Retina (tissue), 1 donor: ENCODE measurements around the gene NR4A2.

Source experiments
- DNase-seq: peaks from one replicate; pipeline ENCODE4 v3.0.0-alpha.2; 2016

Gene NR4A2

DNA sequence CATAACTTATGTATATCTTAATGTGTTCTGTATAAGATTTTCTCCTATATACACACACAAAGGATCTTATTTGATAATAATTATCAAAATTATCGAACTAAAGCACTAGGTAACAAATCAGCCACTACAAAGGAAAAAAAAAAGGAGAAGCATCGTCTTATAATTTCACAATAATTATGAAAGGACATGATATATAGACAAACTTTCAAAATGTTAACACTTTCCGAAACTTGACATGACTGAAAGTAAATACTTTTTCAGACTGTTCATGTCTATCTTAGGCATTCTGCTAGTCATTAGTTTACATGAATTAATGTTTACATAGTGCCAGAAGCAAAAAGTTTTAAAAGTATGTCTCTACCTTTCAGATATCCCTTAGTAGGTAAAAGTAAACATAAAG lies 7.3 kb upstream of the NR4A2 start:
- no peak for DNase-seq

DNA sequence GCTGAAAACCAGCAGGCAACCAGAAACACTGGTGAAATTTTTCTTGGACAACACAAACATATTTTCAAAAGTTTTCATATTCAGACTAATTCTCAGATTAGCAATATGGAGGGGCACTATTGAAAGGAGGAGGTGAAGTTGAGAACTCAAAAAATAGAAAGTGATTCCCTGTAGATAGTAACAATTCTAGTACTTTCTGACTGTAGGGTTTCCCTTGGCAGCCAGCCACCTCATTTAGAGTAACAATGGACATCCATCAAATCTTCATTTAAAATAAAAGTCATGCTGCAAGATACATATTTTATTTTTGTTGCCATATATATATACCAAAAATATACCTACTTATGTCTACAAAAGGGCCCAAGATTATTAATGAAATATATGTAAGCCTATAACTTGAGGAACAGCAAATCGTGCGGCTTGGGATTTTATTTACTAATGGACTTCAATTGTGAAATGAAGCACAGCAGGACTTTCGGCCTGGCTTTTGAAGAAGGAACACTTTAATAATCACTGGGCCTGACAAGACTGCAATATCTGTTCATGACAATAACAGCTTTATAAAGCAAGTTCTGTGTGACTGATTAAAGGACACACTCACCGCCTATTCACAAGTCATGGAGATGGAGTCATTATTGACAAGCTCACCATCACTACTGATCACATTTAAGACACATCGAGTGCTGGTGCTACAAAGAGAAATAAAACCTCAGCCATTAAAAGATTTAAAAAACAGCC lies 6.8 kb upstream of the NR4A2 start:
- DNase-seq: peak; percentile 31

DNA sequence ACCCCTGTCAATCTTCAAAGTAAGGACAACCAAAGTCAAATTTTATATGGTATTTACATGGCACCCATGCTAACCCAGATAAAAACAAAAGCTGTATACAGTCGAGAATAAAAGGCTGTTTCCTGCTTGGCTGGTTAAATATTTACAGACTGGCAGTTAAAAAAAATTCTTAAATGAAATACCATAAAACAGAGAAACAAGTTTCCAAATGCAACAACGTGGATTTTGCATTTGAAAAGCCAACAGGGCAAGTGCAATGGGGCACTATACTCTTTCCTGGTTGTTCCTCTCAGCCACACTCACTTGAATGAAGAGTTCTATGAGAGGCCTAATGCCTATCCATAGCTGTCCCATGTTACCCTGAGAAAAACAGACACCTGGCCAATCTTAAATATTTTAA lies 6.1 kb upstream of the NR4A2 start:
- DNase-seq: no peak

DNA sequence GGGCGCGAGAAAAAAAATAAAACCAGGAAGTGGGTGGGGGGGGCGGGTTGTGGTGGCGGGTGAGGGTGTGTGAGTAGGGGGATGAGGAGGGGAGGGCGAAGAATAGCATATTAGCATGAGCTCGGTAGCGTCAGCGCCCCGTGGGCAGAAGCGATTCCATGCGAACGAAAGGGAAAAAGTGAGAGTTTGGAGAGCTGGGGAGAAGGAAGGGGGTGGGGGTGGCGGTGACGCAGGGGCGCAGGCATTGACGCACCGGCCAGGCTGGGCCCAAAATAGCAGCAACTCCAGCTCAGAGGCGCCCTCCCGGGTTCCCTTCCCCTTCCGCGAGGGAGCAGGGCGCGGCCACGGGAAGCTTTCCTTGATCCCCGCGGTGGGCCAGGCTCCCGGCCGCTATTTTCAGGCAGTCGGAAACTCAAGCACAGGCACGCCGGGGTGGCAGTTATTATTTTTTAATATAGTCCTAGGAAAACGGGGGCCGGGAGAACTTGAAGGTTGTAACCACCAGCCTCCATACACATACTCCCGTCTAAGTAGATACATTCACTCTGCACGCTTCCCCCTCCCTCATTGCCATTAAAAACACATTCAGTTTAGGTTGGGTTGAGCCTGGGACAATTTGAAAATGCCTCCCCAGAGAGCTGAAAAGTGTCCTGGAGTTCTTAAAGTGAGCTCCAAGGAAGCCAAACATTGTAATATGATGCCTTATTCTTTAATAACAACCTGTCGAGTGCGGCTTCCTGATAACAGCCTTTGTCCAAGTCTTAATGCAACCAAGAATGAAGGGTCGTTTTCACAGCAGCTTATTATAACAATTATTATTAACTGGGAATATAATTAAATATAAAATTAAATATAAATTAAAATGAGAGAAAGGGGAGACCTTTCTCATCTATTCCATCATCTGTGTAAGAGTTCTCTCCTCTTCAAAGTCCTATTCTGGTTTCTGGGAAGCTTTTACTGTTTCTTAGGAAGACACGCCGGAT lies 2.3 kb upstream of the NR4A2 start:
- peak; percentile 75 for DNase-seq

DNA sequence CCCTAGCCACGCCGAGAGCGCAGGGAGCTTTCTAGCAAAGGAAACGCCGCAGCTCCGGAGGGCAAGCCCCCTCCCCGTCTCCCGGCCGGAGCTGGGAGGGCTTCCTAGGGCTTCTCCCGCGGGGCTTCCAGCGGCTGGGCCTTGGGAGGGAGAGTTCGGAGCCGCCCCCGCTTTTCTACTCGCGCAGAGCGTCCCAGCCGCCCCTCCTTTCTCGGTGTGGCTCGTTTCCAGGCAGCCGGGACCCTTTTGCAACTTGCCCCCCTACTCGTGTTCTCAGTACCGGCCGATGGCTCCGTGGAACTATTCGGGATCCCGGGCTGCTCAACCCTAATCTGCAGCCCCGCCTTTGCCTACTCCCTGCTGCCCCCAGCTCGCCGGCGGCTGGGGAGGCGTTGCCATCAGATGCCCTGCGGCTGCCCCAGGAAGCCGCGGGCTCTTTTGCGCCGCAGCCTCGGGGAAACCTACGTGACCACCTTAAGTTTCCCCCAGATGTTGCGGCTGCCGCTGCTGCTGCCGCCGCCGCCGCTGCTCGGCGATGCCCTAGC lies 1.5 kb upstream of the NR4A2 start:
- DNase-seq: peak; percentile 88

DNA sequence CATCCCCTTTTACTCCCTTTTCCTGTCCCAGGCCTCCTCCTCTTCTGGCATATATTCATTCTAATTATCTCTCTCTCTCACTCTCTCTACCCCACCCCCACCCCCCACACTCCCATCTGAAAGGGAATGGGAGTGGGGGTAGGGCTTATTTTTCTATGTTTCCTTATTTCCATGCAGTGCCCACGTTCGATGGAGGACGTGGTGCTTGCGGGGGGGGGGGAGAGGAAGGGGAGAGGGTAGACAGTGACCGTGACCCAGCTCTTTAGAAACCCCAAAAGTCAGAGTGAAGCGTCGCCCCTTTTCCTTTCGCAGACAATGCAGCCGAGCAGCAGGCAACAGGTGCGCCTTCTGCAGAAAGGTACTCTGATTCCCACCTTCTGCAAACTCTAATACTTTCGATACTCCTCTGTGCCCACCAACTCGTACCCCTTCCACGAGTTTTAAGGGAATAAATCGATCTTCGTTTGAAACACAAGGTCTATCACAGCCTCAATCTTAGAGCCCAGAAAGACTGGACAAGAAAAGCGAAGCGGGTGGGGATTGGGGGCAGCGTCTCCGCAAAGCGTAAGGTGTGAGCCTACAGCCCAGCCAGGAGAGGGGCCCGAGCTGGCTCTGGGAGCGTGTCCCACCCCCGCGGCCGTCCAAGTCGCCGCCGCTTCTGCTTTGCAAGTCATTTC lies 891 bp upstream of the NR4A2 start:
- DNase-seq: no peak

DNA sequence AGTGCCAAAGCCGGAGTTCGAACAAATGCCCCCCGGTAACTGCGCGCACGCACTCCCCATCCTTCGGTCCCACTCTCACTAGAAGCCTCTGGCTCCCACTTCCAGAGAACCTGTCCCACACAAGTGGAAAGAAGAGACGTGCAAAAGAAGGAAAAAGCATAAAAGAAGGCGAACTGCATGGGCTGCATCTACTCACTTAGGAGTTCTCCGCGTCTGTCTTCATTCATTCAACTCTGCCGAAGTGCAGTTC lies 312 bp downstream of the NR4A2 start:
- no peak for DNase-seq

DNA sequence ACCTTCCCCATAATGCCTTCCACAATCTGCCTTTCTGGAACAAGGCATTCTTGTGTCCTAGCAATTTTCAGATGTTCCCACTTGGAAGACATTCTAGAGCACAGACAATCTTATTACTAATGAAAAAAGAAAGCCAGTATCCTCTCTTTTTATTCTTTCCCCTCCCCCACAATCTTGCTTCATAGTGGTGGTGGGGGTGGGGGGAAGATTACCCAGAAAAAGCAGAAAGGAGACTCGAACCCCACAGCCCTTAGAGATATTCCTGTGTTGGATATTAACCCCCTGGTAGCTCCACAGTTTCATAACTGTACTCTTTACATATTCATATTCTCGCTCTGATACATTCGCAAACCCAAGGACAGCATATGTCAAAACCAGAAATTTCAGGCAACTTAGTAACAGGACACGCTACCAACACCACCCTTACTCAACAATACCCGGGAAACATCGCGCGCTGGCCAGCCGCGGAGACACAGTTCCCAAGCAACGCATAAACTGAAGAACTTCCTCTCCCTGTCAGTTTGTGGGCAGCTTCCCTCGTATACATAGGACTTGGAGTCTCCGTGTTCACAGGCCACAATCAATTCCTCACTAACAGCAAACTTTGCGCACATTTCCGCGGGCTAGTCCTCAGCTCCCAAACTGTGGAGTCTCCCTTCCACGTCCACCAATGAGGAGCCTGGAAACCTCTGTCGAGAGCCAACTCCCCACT lies 793 bp downstream of the NR4A2 start:
- no peak for DNase-seq

DNA sequence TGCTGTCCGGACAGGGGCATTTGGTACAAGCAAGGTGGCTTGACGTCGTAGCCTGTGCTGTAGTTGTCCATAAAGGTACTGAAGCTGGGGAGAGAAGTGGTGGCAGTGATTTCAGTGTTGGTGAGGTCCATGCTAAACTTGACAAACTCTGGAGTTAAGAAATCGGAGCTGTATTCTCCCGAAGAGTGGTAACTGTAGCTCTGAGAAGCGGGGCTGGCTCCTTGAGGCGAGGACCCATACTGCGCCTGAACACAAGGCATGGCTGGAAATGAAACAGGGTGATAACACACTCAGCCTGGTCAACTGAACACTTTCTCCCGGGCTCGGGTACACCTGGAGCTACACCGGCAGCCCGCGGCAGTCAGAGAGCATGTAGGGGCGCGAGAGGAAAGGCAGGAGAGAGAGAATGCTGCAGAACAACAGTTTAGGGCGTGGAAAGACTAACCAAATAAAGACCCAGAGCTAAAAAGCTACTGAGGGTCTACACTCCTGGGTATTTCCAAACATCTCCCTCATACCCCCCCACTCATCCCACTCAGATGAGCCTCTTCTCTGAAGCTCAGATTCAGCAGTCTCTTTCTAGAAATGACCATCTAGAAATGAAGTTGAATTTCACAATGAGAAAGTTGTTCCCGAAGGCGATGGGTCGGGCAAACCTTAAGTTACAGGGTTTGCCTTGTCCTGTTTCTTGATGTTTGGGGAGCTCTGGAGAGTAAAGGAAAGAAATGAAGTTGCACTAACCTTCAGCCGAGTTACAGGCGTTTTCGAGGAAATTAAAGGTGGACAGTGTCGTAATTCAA lies 2.4 kb downstream of the NR4A2 start:
- DNase-seq: peak; percentile 50

DNA sequence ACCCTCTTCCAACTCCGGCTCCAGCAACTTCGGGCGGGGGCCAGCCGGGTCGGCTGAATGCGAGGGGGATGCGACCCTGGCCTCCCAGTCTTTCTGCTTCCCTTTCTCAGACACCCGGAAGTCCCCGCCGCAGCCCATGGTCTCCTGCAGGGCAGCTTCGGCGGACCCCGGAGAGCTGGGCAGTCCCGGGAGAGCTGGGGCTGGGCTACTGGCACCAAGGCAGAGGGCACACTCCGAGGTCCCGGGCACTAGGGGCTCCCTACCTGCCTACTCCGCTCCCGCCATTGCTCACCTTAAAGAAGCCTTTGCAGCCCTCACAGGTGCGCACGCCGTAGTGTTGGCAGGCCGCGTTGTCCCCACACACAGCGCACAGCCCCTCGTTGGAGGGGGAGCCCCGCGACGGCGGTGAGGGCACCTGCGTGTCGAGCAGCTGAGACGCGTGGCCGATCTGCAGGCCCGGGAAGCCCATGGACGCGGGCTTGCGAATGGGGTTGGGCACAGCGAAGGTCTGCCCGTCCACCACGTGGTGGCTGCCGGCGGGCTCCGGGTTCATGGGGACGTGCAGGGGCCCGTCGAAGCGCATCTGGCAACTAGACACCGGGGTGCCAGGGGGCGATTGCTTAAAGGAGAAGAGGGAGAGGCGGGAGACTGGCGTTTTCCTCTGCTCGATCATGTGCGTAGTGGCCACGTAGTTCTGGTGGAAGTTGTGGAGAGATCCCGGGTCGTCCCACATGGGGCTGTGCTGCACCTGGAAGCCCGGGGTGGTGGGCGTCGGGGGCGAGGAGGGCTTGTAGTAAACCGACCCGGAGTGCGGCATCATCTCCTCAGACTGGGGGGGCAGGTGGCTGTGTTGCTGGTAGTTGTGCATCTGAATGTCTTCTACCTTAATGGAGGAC lies 3.2 kb downstream of the NR4A2 start:
- DNase-seq: peak; percentile 75

DNA sequence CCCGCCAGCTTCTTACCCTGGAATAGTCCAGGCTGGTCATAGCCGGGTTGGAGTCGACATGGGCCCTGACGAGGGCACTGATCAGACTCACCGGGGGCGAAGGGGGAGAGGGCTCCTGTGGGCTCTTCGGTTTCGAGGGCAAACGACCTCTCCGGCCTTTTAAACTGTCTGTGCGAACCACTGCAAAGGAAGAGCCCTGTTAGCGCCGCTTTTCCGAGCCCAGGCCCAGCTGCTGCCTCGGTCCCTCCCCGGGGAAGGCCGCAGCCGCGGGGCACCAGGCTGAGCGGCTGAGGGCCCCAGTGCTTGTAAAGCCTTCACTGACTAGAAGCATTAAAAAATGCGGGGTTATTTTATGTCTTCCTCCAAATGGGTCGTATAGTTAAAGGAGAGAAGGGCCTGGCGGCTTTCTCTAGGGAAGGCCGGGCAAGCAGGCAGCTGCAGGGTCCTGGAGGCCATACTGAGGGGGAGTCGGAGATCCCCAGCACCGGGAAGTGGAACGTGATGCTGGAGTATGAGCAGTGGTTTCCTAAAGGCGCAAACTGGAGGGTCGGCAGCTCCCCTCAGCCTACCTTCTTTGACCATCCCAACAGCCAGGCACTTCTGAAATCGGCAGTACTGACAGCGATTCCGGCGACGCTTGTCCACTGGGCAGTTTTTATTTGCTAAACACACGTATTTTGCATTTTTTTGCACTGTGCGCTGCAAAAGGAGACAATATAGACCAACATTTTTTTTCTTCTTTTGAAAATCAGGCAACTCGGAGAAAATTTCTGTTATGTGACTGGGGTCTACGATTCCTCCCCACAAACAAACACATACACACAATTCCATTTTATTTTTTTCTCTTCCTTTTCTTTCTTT lies 4.5 kb downstream of the NR4A2 start:
- DNase-seq: peak; percentile 76

DNA sequence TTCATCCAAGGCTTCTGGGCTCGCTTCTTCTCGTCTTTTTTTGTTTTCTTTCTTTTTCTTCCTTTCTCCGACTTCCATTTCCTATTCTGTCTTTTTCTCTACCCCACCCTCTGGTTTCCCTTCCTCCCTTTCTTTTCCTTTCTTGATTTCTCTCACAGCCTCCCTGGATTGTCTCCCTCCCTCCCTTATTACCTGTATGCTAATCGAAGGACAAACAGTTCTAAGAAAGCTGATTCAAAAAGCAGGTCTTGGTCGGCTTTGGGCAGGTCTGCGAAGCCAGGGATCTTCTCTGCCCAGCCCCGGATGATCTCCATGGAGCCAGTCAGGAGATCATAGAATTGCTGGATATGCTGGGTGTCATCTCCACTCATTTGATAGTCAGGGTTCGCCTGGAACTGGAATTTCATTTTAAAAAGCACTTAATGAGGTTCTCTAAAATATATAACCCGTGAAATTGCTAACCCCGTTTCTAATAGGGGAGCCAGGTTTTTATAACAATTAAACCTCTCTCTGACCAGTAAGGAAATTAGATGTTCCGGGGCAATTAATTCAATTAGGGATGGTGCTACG lies 5.9 kb downstream of the NR4A2 start:
- no peak for DNase-seq

DNA sequence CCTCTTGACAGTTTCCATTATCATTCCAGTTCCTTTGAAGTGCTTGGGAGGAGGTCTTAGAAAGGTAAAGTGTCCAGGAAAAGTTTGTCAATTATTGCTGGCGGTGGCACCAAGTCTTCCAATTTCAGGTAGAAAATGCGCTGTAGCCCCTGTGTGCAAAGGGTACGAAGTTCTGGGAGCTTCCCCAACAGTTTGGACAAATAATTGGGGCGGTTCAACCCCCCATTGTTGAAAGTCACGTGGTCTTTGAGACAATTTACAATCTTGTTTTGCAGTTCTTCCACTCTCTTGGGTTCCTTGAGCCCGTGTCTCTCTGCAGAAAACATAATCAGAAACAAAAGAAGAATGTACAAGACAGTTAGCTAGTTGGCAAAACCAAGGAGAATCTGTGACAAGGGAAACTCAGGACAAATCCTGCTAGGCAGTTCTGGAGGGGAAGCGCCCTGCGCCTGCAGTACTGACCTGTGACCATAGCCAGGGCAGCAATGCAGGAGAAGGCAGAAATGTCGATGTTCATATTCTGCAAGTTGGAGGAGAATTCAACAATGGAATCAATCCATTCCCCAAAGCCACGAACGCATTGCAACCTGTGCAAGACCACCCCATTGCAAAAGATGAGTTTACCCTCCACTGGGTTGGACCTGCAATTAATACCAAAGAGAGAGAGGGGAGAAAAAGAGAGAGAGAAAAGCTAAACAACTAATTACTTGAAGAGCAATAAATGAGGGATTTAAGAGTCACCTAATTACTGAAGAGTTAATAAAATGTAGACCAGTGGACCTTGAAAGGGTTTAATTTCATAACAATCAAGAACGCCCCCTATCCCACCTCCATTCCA lies 6.6 kb downstream of the NR4A2 start:
- DNase-seq: no peak

DNA sequence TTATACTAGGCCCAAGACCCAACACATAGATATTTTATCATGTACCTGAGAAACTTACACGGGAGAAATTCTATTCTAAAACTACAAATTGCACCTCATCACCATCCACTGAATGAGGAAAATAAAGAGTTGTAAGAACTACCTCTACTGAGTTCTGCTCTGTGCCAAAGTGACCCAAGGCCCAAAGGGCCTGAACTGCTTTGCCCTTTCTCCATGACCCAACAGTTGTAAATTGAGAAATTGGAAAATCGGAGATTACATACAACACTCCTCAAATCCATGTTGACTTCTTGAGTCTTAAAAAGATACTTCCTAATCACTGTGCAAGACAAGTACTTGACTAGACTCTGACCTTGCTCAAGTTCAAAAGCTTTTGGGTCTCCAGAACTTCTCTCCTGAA lies 8.8 kb downstream of the NR4A2 start:
- no peak for DNase-seq

DNA sequence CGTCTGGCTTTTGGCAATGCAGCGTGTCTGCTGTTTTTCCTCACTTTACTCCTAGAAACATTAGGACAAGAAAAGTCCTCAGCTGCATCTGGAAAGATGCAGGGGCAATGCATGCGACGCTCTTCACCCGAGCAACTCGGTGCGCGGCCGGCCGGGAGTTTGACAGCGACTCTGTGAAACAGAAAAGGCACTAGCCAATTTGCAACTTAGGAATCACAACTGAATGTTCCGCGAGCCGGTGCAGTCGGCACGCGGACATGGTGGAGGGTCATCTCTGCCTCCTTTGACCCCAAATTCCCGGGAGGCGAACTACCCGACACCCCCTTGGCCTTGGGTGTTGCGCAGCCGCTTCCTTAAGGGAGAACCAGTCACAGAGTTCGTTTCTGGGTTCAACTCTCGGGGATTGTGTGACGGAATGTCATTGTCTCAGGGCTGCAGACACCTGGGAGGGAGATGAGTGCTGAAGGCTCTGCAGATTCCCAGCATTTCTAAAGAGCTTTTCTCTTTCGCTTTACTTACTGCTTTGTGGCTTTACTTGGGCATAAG lies 9.8 kb downstream of the NR4A2 start:
- peak; percentile 79 for DNase-seq

DNA sequence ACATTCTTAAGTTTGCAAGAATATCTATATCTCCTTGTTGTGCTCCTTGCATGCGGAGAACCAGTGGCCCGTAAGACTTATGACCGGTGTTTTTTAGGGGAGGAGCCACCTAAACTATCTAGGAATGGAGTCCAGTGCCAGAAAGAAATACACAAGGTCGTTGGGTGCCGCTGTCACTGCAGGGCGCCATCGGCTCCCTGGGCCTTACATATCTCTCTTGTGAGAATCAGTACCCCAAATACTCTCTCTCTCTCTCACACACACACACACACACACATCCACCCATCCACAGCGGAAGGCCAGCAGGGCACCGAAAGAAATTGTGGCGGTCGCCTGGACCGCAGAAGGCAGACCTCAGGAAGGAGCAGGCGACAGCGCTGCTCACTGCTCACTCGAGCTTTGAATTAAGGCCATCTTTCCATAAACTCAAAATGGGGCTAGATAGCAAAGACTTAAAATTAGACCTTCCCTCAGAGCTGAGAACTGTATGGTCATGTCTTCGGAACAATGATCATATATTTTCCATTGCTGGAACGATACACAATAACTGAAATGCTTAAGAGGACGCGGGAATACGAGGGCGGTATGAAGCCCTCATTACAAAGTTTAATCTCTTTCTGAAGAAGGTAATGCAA lies 10.4 kb downstream of the NR4A2 start:
- DNase-seq: peak; percentile 81

DNA sequence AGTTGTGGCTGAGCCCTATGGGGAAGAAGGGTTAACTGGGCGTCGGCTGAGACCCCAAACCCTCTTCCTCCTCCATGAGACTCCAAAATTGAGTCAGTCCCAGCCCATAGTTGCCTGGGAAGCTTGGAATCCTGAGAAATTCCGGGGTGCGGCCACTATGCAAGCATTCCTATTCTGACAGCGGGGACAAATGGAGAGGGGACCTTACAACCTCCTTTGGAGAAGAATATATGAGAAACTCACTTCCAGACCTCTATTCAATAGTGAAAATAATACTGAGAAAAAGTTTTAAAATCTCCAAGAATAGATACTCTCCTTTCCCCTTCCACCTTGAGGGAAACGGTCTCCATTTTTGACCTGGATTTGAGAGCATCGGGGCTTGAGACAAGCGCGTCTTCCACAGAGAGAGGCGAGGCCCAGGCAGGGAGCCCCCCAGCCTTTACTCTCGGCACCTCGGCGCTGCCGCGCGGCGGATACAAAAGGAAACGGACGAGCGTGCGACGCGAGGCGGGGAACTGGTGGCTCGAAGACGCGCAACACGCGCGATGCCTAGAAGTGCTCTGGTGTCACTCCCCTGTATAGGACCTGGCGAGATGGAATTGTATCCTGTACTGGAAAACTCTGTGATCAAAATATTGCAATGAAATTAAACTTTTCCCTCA lies 11.1 kb downstream of the NR4A2 start:
- DNase-seq: peak; percentile 78
